Gastroesophageal sphincter (tissue), 4 donors: Measurements from ENCODE around the gene CHCHD6. TPM values are rescaled to one million over a fixed set of nuclear protein-coding genes. Genes with fewer than 3 reads are reported as not detected.

Experiments
- ATAC-seq: fragments of 150-250 bp; one replicate; pipeline ENCODE4 v1.9.1; 2016; ENCODE audit warnings: mild to moderate bottlenecking, moderate library complexity
- H3K27ac ChIP-seq, 4 donors: fragments of 200-600 bp; sonication (generic) in 3 of 4; 1 replicate in 3 of 4; 2 replicates in 1 of 4; pipeline ENCODE4 v1.5.1; 2016 to 2019
- H3K27me3 ChIP-seq: fragments of 200-600 bp; sonication (generic); one replicate; pipeline ENCODE4 v1.5.1; 2019
- H3K36me3 ChIP-seq, 2 donors: fragments of 200-600 bp; sonication (generic); one replicate each; pipeline ENCODE4 v1.5.1; 2019; ENCODE audit warnings: control low read depth in 1 of 2
- H3K4me1 ChIP-seq, 3 donors: fragments of 200-600 bp; sonication (generic); 1 replicate in 2 of 3; 2 replicates in 1 of 3; pipeline ENCODE4 v1.5.1; 2016 to 2019; ENCODE audit warnings: control low read depth in 2 of 3
- H3K4me3 ChIP-seq, 2 donors: fragments of 200-600 bp; sonication (generic); one replicate each; pipeline ENCODE4 v1.5.1; 2019; ENCODE audit warnings: mild to moderate bottlenecking in 1 of 2, moderate library complexity in 1 of 2
- H3K9me3 ChIP-seq, 3 donors: fragments of 200-600 bp; sonication (generic); one replicate each; pipeline ENCODE4 v1.5.1; 2017 to 2019; ENCODE audit warnings: control low read depth in 2 of 3
- EP300 ChIP-seq: sonication (generic); formaldehyde crosslinking; IDR thresholded peaks from one replicate; pipeline ENCODE4 v1.6.1; 2017; ENCODE audit warnings: antibody characterized with exemption, mild to moderate bottlenecking
- POLR2A ChIP-seq, 2 donors: fragments of 450-650 bp; IDR thresholded peaks; one replicate each; pipeline ENCODE4 v1.6.1; 2017; ENCODE audit warnings: antibody characterized with exemption in 2 of 2, mild to moderate bottlenecking in 2 of 2, moderate library complexity in 1 of 2
- POLR2AphosphoS5 ChIP-seq: sonication (generic); formaldehyde crosslinking; IDR thresholded peaks from one replicate; pipeline ENCODE4 v1.6.1; 2017; ENCODE audit warnings: antibody characterized with exemption
- WGBS, 2 donors: methylation state at CpG; one replicate each; pipeline ENCODE4 v1.1.5; 2018; ENCODE audit warnings: low coverage in 1 of 2; 5-methylcytosine and 5-hydroxymethylcytosine counted together
- total RNA-seq, 4 donors: library from RNA; depleted of rRNA; stranded (reverse); fragments of >200 nt; gene quantifications; one replicate each; pipeline ENCODE4 v1.1.0, GENCODE V29; 2016
- TF ChIP-seq, protein P1 (sequence below), 4 experiments: fragments of 200-600 bp in 2 of 4; fragments of 450-650 bp in 2 of 4; sonication (generic) in 1 of 4; IDR thresholded peaks; one replicate each; pipeline ENCODE4 v1.5.1; 2017 to 2019; ENCODE audit warnings: antibody characterized with exemption in 4 of 4, mild to moderate bottlenecking in 2 of 4, moderate library complexity in 2 of 4

The CHCHD6 gene
- total RNA-seq, 4 donors from 2014 or later: 8.5 to 37.2 (median 15.2) TPM

- Histone ChIP-seq H3K4me1 (no peaks in the 10 kb centered on the region), H3K4me3 (no peak overlapping the region), H3K27me3 (peaks cover 48% of the 10 kb centered on the region), H3K27ac (no peak overlapping the region), H3K9me3 (peaks cover 0 to 3% (median 0%) of the 10 kb centered on the region in 3 donors), H3K36me3 (no peaks in the 10 kb centered on the region)
- TF ChIP-seq EP300: no peak
- TF ChIP-seq, protein P1, sequence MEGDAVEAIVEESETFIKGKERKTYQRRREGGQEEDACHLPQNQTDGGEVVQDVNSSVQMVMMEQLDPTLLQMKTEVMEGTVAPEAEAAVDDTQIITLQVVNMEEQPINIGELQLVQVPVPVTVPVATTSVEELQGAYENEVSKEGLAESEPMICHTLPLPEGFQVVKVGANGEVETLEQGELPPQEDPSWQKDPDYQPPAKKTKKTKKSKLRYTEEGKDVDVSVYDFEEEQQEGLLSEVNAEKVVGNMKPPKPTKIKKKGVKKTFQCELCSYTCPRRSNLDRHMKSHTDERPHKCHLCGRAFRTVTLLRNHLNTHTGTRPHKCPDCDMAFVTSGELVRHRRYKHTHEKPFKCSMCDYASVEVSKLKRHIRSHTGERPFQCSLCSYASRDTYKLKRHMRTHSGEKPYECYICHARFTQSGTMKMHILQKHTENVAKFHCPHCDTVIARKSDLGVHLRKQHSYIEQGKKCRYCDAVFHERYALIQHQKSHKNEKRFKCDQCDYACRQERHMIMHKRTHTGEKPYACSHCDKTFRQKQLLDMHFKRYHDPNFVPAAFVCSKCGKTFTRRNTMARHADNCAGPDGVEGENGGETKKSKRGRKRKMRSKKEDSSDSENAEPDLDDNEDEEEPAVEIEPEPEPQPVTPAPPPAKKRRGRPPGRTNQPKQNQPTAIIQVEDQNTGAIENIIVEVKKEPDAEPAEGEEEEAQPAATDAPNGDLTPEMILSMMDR (IDR thresholded peaks at IDR 0.05): no peak
- TF ChIP-seq POLR2AphosphoS5: no peak
- no peak for TF ChIP-seq POLR2A (IDR thresholded peaks at IDR 0.05)
- ATAC-seq: no peak
- WGBS, 2 donors: no CpG with 5 or more reads among the region's 15 CpGs
These were observed 37.9 kb upstream of the CHCHD6 start for GRCh38 chr3:126665959-126666657.

GRCh38 chr3:126666658-126667528 lies 37.1 kb upstream of the CHCHD6 start:
- Histone ChIP-seq H3K9me3 (no peaks in the 10 kb centered on the region), H3K4me3 (no peak overlapping the region), H3K4me1 (no peaks in the 10 kb centered on the region), H3K36me3 (no peaks in the 10 kb centered on the region), H3K27me3 (peaks cover 40% of the 10 kb centered on the region), H3K27ac (no peak overlapping the region)
- ATAC-seq: no peak
- WGBS, 2 donors: 100% methylated on average over 2 of the region's 15 CpGs; no CpG with 5 or more reads in 1 of the 2 donors
- TF ChIP-seq POLR2A (IDR thresholded peaks at IDR 0.05) (no peak), EP300 (no peak), POLR2AphosphoS5 (no peak)
- TF ChIP-seq, protein P1 (IDR thresholded peaks at IDR 0.05): no peak

- WGBS, 2 donors: 80% methylated on average over 1 of the region's 15 CpGs; no CpG with 5 or more reads in 1 of the 2 donors
- H3K36me3 ChIP-seq: no peaks in the 10 kb centered on the region
- H3K27me3 ChIP-seq: peaks cover 39% of the 10 kb centered on the region
- H3K9me3 ChIP-seq: no peaks in the 10 kb centered on the region
- H3K4me3 ChIP-seq: no peak overlapping the region
- no peaks in the 10 kb centered on the region for H3K4me1 ChIP-seq
- no peak for ATAC-seq
- no peak overlapping the region for H3K27ac ChIP-seq
- TF ChIP-seq EP300 (no peak), POLR2AphosphoS5 (no peak), POLR2A (IDR thresholded peaks at IDR 0.05) (no peak)
- TF ChIP-seq, protein P1 (IDR thresholded peaks at IDR 0.05): no peak
These were observed 36.2 kb upstream of the CHCHD6 start for GRCh38 chr3:126667631-126668449.

- peaks cover 34% of the 10 kb centered on the region for H3K27me3 ChIP-seq
- H3K4me3 ChIP-seq: no peak overlapping the region
- no peaks in the 10 kb centered on the region for H3K4me1 ChIP-seq
- no peak overlapping the region for H3K27ac ChIP-seq
- 89% methylated on average over 7 of the region's 13 CpGs; no CpG with 5 or more reads in 1 of the 2 donors for WGBS, 2 donors
- no peaks in the 10 kb centered on the region for H3K36me3 ChIP-seq
- ATAC-seq: no peak
- H3K9me3 ChIP-seq: peaks cover 0 to 6% (median 0%) of the 10 kb centered on the region in 3 donors
- TF ChIP-seq POLR2A (IDR thresholded peaks at IDR 0.05) (no peak), EP300 (no peak), POLR2AphosphoS5 (no peak)
- TF ChIP-seq, protein P1 (IDR thresholded peaks at IDR 0.05): no peak
These were observed 35.3 kb upstream of the CHCHD6 start for GRCh38 chr3:126668450-126669401.
